ENCODE measurements around the gene MAP3K19.

The MAP3K19 gene

DNA sequence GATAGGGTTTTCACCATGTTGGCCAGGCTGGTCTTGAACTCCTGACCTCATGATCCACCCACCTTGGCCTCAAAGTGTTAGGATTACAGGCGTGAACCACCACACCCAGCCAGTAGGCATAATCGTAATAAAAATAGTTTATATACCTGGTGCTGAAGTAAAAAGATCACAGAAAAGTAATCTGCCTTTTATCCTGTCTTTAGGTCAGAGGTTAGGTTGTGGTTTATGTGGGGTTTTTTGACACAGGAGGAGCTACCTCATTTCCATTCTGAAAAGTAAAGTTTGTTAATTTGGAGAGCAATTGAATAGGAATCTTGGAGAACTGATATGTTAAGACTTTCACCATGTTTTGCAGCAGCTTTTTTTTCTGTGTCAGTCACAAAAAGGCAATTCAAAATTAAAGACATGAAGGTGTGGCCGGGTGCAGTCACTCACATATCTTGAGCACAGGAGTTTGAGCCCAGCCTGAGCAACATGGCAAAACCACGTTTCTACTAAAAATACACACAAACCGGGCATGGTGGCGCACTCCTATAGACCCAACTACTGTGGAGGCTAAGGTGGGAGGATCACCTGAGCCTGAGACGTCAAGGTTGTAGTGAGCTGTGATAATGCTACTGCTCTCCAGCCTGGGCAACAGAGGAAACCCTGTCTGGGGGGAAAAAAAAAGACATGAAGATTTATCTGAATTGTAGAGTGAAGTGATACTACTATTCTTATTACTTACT is 97.1 kb downstream of the MAP3K19 start (continued):
- TF ChIP-seq, protein P1, sequence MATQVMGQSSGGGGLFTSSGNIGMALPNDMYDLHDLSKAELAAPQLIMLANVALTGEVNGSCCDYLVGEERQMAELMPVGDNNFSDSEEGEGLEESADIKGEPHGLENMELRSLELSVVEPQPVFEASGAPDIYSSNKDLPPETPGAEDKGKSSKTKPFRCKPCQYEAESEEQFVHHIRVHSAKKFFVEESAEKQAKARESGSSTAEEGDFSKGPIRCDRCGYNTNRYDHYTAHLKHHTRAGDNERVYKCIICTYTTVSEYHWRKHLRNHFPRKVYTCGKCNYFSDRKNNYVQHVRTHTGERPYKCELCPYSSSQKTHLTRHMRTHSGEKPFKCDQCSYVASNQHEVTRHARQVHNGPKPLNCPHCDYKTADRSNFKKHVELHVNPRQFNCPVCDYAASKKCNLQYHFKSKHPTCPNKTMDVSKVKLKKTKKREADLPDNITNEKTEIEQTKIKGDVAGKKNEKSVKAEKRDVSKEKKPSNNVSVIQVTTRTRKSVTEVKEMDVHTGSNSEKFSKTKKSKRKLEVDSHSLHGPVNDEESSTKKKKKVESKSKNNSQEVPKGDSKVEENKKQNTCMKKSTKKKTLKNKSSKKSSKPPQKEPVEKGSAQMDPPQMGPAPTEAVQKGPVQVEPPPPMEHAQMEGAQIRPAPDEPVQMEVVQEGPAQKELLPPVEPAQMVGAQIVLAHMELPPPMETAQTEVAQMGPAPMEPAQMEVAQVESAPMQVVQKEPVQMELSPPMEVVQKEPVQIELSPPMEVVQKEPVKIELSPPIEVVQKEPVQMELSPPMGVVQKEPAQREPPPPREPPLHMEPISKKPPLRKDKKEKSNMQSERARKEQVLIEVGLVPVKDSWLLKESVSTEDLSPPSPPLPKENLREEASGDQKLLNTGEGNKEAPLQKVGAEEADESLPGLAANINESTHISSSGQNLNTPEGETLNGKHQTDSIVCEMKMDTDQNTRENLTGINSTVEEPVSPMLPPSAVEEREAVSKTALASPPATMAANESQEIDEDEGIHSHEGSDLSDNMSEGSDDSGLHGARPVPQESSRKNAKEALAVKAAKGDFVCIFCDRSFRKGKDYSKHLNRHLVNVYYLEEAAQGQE (tag by site-specific recombination; IDR thresholded peaks at IDR 0.05): no peak
- TF ChIP-seq, protein P2, sequence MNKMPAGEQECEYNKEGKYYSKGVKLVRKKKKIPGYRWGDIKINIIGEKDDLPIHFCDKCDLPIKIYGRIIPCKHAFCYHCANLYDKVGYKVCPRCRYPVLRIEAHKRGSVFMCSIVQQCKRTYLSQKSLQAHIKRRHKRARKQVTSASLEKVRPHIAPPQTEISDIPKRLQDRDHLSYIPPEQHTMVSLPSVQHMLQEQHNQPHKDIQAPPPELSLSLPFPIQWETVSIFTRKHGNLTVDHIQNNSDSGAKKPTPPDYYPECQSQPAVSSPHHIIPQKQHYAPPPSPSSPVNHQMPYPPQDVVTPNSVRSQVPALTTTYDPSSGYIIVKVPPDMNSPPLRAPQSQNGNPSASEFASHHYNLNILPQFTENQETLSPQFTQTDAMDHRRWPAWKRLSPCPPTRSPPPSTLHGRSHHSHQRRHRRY (tag by site-specific recombination; IDR thresholded peaks at IDR 0.05): no peak

DNA sequence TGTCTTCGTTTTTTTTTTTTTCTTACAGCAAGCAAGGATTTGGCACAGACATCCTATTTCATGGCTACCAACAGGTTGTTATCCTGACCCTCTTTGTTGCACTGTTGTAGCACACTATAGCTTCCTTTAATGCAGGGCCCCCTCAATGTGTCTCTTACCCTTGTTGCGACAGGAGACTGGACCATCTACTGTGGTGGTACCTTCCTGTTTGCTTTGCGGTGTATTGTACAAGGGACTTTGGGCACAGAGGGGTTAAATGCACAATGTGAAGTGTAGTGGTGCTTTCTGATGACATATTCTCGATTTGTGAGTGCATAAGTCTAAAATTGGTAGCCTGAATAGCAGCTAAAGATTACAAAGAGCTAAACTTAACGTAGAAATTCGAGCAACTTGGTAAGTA is 101.2 kb downstream of the MAP3K19 start:
- H3K4me1 ChIP-seq (ENCODE audit: control insufficient read depth, insufficient read depth, low read length): no peaks in the 10 kb centered on the region

DNA sequence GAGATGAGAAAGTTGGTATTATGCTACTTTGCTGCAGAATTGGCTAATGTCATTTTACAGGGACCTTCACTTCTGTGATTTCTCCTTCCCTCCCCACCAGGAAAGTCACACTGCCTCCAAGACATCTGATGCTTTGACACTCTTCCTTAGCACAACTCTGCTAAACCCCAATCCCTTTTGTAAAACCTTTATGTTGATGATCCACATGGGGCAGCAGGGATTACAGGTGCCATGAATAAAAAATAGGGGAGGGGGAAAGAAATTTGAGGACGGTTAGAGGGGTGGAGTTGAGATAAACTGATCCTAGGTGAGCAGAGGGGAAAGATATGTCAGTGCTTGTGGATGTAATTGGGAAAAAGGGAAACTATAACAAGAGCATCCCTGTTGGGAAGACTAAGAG is 102.3 kb downstream of the MAP3K19 start:
- POLR2A ChIA-PET: no interaction called here
- H3K9me3 ChIP-seq (ENCODE audit: control insufficient read depth, insufficient read depth, low read depth, low read length): no peaks in the 10 kb centered on the region
- no peak overlapping the region for H3K4me3 ChIP-seq (ENCODE audit: low read depth, low read length)
- H3K4me1 ChIP-seq (ENCODE audit: control insufficient read depth, insufficient read depth, low read length): no peaks in the 10 kb centered on the region
- H3K27ac ChIP-seq (ENCODE audit: extremely low read depth, low read depth, low read length): no peak overlapping the region
- peaks cover 47 to 74% of the 10 kb centered on the region in 2 experiments for H3K36me3 ChIP-seq (ENCODE audit: control insufficient read depth in 2 of 2, insufficient read depth in 1 of 2, low read length in 2 of 2)
- CTCF ChIA-PET: interaction anchor here (1.1 to 2.0 kb wide), 2 partner anchors 14 to 22 kb away, joined by 3 to 5 read pairs; no protein-coding TSS in a partner anchor
- TF ChIP-seq, protein P3, sequence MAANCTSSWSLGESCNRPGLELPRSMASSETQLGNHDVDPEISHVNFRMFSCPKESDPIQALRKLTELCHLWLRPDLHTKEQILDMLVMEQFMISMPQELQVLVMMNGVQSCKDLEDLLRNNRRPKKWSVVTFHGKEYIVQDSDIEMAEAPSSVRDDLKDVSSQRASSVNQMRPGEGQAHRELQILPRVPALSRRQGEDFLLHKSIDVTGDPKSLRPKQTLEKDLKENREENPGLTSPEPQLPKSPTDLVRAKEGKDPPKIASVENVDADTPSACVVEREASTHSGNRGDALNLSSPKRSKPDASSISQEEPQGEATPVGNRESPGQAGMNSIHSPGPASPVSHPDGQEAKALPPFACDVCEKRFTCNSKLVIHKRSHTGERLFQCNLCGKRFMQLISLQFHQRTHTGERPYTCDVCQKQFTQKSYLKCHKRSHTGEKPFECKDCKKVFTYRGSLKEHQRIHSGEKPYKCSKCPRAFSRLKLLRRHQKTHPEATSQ (tag by site-specific recombination; IDR thresholded peaks at IDR 0.05): no peak
- no peak for TF ChIP-seq ZFP37 (tag by site-specific recombination; IDR thresholded peaks at IDR 0.05)
- TF ChIP-seq, protein P4, sequence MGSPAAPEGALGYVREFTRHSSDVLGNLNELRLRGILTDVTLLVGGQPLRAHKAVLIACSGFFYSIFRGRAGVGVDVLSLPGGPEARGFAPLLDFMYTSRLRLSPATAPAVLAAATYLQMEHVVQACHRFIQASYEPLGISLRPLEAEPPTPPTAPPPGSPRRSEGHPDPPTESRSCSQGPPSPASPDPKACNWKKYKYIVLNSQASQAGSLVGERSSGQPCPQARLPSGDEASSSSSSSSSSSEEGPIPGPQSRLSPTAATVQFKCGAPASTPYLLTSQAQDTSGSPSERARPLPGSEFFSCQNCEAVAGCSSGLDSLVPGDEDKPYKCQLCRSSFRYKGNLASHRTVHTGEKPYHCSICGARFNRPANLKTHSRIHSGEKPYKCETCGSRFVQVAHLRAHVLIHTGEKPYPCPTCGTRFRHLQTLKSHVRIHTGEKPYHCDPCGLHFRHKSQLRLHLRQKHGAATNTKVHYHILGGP (tag by site-specific recombination; IDR thresholded peaks at IDR 0.05): no peak
- TF ChIP-seq, protein P5, sequence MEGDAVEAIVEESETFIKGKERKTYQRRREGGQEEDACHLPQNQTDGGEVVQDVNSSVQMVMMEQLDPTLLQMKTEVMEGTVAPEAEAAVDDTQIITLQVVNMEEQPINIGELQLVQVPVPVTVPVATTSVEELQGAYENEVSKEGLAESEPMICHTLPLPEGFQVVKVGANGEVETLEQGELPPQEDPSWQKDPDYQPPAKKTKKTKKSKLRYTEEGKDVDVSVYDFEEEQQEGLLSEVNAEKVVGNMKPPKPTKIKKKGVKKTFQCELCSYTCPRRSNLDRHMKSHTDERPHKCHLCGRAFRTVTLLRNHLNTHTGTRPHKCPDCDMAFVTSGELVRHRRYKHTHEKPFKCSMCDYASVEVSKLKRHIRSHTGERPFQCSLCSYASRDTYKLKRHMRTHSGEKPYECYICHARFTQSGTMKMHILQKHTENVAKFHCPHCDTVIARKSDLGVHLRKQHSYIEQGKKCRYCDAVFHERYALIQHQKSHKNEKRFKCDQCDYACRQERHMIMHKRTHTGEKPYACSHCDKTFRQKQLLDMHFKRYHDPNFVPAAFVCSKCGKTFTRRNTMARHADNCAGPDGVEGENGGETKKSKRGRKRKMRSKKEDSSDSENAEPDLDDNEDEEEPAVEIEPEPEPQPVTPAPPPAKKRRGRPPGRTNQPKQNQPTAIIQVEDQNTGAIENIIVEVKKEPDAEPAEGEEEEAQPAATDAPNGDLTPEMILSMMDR (tag by site-specific recombination; IDR thresholded peaks at IDR 0.05): no peak
- TF ChIP-seq, protein P2 (tag by site-specific recombination; IDR thresholded peaks at IDR 0.05): no peak
- no peak for TF ChIP-seq ZNF175 (tag by site-specific recombination; IDR thresholded peaks at IDR 0.05)
- TF ChIP-seq ZSCAN16 (tag by site-specific recombination; IDR thresholded peaks at IDR 0.05): no peak
- TF ChIP-seq, protein P6, sequence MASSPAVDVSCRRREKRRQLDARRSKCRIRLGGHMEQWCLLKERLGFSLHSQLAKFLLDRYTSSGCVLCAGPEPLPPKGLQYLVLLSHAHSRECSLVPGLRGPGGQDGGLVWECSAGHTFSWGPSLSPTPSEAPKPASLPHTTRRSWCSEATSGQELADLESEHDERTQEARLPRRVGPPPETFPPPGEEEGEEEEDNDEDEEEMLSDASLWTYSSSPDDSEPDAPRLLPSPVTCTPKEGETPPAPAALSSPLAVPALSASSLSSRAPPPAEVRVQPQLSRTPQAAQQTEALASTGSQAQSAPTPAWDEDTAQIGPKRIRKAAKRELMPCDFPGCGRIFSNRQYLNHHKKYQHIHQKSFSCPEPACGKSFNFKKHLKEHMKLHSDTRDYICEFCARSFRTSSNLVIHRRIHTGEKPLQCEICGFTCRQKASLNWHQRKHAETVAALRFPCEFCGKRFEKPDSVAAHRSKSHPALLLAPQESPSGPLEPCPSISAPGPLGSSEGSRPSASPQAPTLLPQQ (tag by site-specific recombination; IDR thresholded peaks at IDR 0.05): no peak
- TF ChIP-seq ZNF132 (tag by site-specific recombination; IDR thresholded peaks at IDR 0.05; ENCODE audit: borderline replicate concordance): no peak
- TF ChIP-seq, protein P1 (tag by site-specific recombination; IDR thresholded peaks at IDR 0.05): no peak
- TF ChIP-seq, protein P7, sequence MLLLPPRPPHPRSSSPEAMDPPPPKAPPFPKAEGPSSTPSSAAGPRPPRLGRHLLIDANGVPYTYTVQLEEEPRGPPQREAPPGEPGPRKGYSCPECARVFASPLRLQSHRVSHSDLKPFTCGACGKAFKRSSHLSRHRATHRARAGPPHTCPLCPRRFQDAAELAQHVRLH (tag by site-specific recombination; IDR thresholded peaks at IDR 0.05): no peak
- TF ChIP-seq ZBTB7A (tag by site-specific recombination; IDR thresholded peaks at IDR 0.05; ENCODE audit: low read depth): no peak

More for the DNA sequence above, 101.2 kb downstream of the MAP3K19 start:
- ChIA-PET CTCF (interaction anchor here (0.6 to 2.0 kb wide), 2 partner anchors 12 to 157 kb away, joined by 4 to 5 read pairs; no protein-coding TSS in a partner anchor), POLR2A (no interaction called here)
- Histone ChIP-seq H3K27ac (ENCODE audit: extremely low read depth, low read depth, low read length) (no peak overlapping the region), H3K36me3 (ENCODE audit: control insufficient read depth in 2 of 2, insufficient read depth in 1 of 2, low read length in 2 of 2) (peaks cover 44 to 76% of the 10 kb centered on the region in 2 experiments), H3K4me3 (ENCODE audit: low read depth, low read length) (no peak overlapping the region), H3K9me3 (ENCODE audit: control insufficient read depth, insufficient read depth, low read depth, low read length) (no peaks in the 10 kb centered on the region)
- TF ChIP-seq SCRT2 (tag by site-specific recombination; IDR thresholded peaks at IDR 0.05) (0 out of 2 replicates have a peak, but pooled peaks have one; percentile 21), KLF10 (tag by site-specific recombination; IDR thresholded peaks at IDR 0.05) (no peak)

All from HEK293 (cell line).